K562 (cell line): ENCODE results near the gene EEF1AKMT1. TPM values are rescaled to one million over a fixed set of nuclear protein-coding genes. Genes with fewer than 3 reads are reported as not detected.

ENCODE experiments used
- ATAC-seq: fragments of 200-7000 bp; cut with Tn5 transposase; 3 replicates; pipeline ENCODE4 v1.9.1; 2020; ENCODE audit warnings: moderate library complexity
- BruUV-seq: library from RNA; stranded (reverse); fragments of 400-500 nt; replicated peaks from 2 replicates; lab custom pipeline; 2021; lab: Mats Ljungman, UMichigan
- CTCF ChIA-PET: fragments of 300-600 bp; formaldehyde crosslinking; extraction: SDS; loops from one replicate; lab custom pipeline; 2021; ENCODE audit warnings: low intra/inter-chr PET ratio; lab: Yijun Ruan, JAX
- POLR2A ChIA-PET: fragments of 300-600, 350-650 bp; sonication (Branson Sonifier 250); formaldehyde crosslinking; extraction: SDS; loops from one replicate; lab custom pipeline; 2021; ENCODE audit warnings: antibody characterized with exemption, inconsistent platforms; lab: Yijun Ruan, JAX
- DNase-seq, 4 experiments: peaks; one replicate each; pipeline versions ENCODE4 v3.0.0 to v3.0.0-alpha.2; 2011 to 2018; ENCODE audit warnings: low spot score in 3 of 4, mixed read lengths in 3 of 4; ENCODE audit errors: extremely low read depth in 1 of 4
- FAIRE-seq: peaks from 2 replicates; lab custom pipeline; 2011; peaks lifted over from hg19 to GRCh38; lab: Jason Lieb, UNC
- H2AFZ ChIP-seq: 2 replicates; pipeline ENCODE4 v1.6.0; 2011; ENCODE audit warnings: low read depth, low read length, control low read depth, inconsistent platforms
- H3K27ac ChIP-seq: fragments of 200-600 bp; 3 replicates; pipeline ENCODE4 v1.8.0; 2011; ENCODE audit warnings: low read depth, mild to moderate bottlenecking, control low read depth, inconsistent platforms, low read length, moderate library complexity, mixed read lengths; ENCODE audit errors: extremely low read depth
- H3K27me3 ChIP-seq, 2 experiments: fragments of 300-600 bp in 1 of 2; 2 replicates in 1 of 2; 3 replicates in 1 of 2; pipeline versions ENCODE4 v1.6.0 to v1.8.0; 2011; ENCODE audit warnings: inconsistent platforms in 2 of 2, low read length in 2 of 2, mild to moderate bottlenecking in 1 of 2, mixed read lengths in 1 of 2, moderate library complexity in 1 of 2; ENCODE audit not compliant: control insufficient read depth in 2 of 2, insufficient read depth in 2 of 2
- H3K36me3 ChIP-seq: fragments of 300-600 bp; 3 replicates; pipeline ENCODE4 v1.8.0; 2011; ENCODE audit warnings: mild to moderate bottlenecking, low read length, inconsistent platforms; ENCODE audit not compliant: control insufficient read depth, insufficient read depth
- H3K4me1 ChIP-seq, 2 experiments: fragments of 200-600 bp in 1 of 2; replicated peaks in 1 of 2; 2 replicates in 1 of 2; 3 replicates in 1 of 2; pipeline versions ENCODE4 v1.5.1 to v1.8.0; 2011; ENCODE audit warnings: inconsistent platforms in 2 of 2, low read length in 2 of 2, mild to moderate bottlenecking in 1 of 2, mixed read lengths in 1 of 2, moderate library complexity in 1 of 2; ENCODE audit not compliant: control insufficient read depth in 2 of 2, insufficient read depth in 2 of 2
- H3K4me2 ChIP-seq: 2 replicates; pipeline ENCODE4 v1.6.1; 2011; ENCODE audit warnings: low read length, control low read depth, inconsistent platforms, mixed read lengths; ENCODE audit not compliant: insufficient read depth
- H3K4me3 ChIP-seq: fragments of 200-600 bp; sonication (generic), shearing (Covaris generic); 2 replicates; pipeline ENCODE4 v1.5.1; 2016; ENCODE audit warnings: control low read depth, inconsistent platforms
- H3K79me2 ChIP-seq: fragments of 200-600 bp; 3 replicates; pipeline ENCODE4 v1.8.0; 2011; ENCODE audit warnings: low read length, inconsistent platforms; ENCODE audit not compliant: control insufficient read depth, insufficient read depth
- H3K9ac ChIP-seq, 2 experiments: 2 replicates each; pipeline versions ENCODE4 v1.6.0 to v1.6.1; 2011; ENCODE audit warnings: low read depth in 2 of 2, low read length in 2 of 2, control low read depth in 1 of 2, inconsistent platforms in 1 of 2, mild to moderate bottlenecking in 1 of 2, mixed read lengths in 1 of 2; ENCODE audit not compliant: insufficient read depth in 1 of 2
- H3K9me1 ChIP-seq: one replicate; pipeline ENCODE4 v1.6.0; 2011; ENCODE audit warnings: inconsistent platforms, mild to moderate bottlenecking, low read length, moderate library complexity; ENCODE audit not compliant: control insufficient read depth, insufficient read depth
- H3K9me3 ChIP-seq: replicated peaks from 2 replicates; pipeline ENCODE4 v1.5.1; 2011; ENCODE audit warnings: low read depth, low read length, inconsistent platforms; ENCODE audit not compliant: control insufficient read depth, insufficient read depth
- H4K20me1 ChIP-seq: replicated peaks from 2 replicates; pipeline ENCODE4 v1.6.1; 2011; ENCODE audit warnings: low read length, inconsistent platforms, mixed read lengths; ENCODE audit not compliant: control insufficient read depth, insufficient read depth
- BRF2 ChIP-seq: IDR thresholded peaks from 3 replicates; pipeline ENCODE4 v1.6.1; 2011; ENCODE audit warnings: borderline replicate concordance, mild to moderate bottlenecking; ENCODE audit not compliant: insufficient read length, insufficient read depth
- CBX2 ChIP-seq: fragments of 200-600 bp; sonication (generic); IDR thresholded peaks from one replicate; pipeline ENCODE4 v1.6.1; 2012; ENCODE audit warnings: mild to moderate bottlenecking, low read length, inconsistent platforms; ENCODE audit not compliant: insufficient read depth, poor library complexity, severe bottlenecking
- GATAD2B ChIP-seq: fragments of 450-650 bp; IDR thresholded peaks from 2 replicates; pipeline ENCODE4 v1.6.1; 2017; ENCODE audit warnings: mild to moderate bottlenecking, borderline replicate concordance
- GMEB1 ChIP-seq: fragments of 250-450 bp; sonication (Bioruptor Pico); IDR thresholded peaks from 2 replicates; pipeline ENCODE4 v1.4.0; 2020; ENCODE audit warnings: mild to moderate bottlenecking
- HMG20B ChIP-seq: fragments of 250-450 bp; sonication (Bioruptor Pico); IDR thresholded peaks from 2 replicates; pipeline ENCODE4 v1.5.0; 2021; ENCODE audit warnings: mild to moderate bottlenecking
- SRSF1 ChIP-seq: fragments of 200-400 bp; formaldehyde crosslinking; IDR thresholded peaks from 2 replicates; pipeline ENCODE4 v1.6.1; 2017; ENCODE audit warnings: mild to moderate bottlenecking, low read depth, low read length, moderate library complexity
- STAT5B ChIP-seq: fragments of 250-450 bp; sonication (Bioruptor Pico); IDR thresholded peaks from 2 replicates; pipeline ENCODE4 v1.8.0; 2021; ENCODE audit warnings: mild to moderate bottlenecking, inconsistent platforms
- ZBED1 ChIP-seq: IDR thresholded peaks from 2 replicates; pipeline ENCODE4 v1.6.1; 2014
- ZNF24 ChIP-seq: fragments of 450-650 bp; IDR thresholded peaks from 2 replicates; pipeline ENCODE4 v1.6.1; 2016
- ZNF696 ChIP-seq: fragments of 250-450 bp; sonication (Bioruptor Pico); conservative IDR thresholded peaks from 2 replicates; pipeline ENCODE4 v1.4.0; 2020; ENCODE audit warnings: mild to moderate bottlenecking, moderate library complexity
- ZNF75A ChIP-seq: fragments of 450-650 bp; formaldehyde crosslinking; IDR thresholded peaks from 2 replicates; pipeline ENCODE4 v1.4.0; 2020; ENCODE audit warnings: mild to moderate bottlenecking
- WGBS: fragments of 100-300 bp; shearing (Covaris generic); methylation state at CpG from one replicate; pipeline ENCODE4 v1.1.6; 2016; ENCODE audit warnings: low coverage, mixed read lengths; ENCODE audit not compliant: insufficient coverage; ENCODE audit errors: missing lambda C conversion rate; 5-methylcytosine and 5-hydroxymethylcytosine counted together
- in situ Hi-C: fragments of 300-500 bp; cut with MboI; formaldehyde crosslinking; loops from 4 replicates; pipeline ENCODE4 v1.15.0; 2018; ENCODE audit warnings: inconsistent platforms, mixed read lengths
- intact Hi-C: fragments of 100-400 bp; cut with micrococcal nuclease; formaldehyde crosslinking; loops from 2 replicates; pipeline ENCODE4 v1.14.2; 2022
- polyA plus RNA-seq, 8 experiments: library from polyadenylated mRNA; depleted of rRNA in 4 of 8; stranded (reverse) in 5 of 8; unstranded in 3 of 8; fragments of >200 nt; fragmentation: Nextera tagmentation in 2 of 8; fragmentation: Illumina TruSeq in 1 of 8; extraction: Ambion mirVana in 2 of 8; extraction: Trizol in 1 of 8; gene quantifications; 2 replicates each; pipeline versions ENCODE4 v1.2.1 to v1.2.3, GENCODE V29; 2011 to 2014; ENCODE audit warnings: inconsistent platforms in 1 of 8, missing spikeins in 1 of 8
- total RNA-seq, 7 experiments: library from RNA; depleted of rRNA in 6 of 7; stranded (reverse); fragments of >200 nt in 6 of 7; fragmentation: Illumina TruSeq in 2 of 7; extraction: Trizol in 2 of 7; gene quantifications; 2 replicates each; pipeline versions ENCODE4 v1.2.1 to v1.2.3, GENCODE V29; 2011 to 2021; ENCODE audit warnings: low replicate concordance in 1 of 7
- TF ChIP-seq, protein P1 (sequence below): fragments of 450-650 bp; IDR thresholded peaks from one replicate; pipeline ENCODE4 v1.6.1; 2018; ENCODE audit warnings: mild to moderate bottlenecking, moderate library complexity; ENCODE audit not compliant: partially characterized antibody
- TF ChIP-seq, protein P2 (sequence below): sonication (generic); formaldehyde crosslinking; IDR thresholded peaks from 2 replicates; pipeline ENCODE4 v1.8.1; 2022; ENCODE audit warnings: missing genetic modification reagents

Gene EEF1AKMT1
- total and polyA plus RNA-seq, 9 of the 15 experiments (the other 6 are each of a cell fraction or from before 2014, with no cell fraction given), result 5.3 to 36.3 (median 7.9) TPM

DNA sequence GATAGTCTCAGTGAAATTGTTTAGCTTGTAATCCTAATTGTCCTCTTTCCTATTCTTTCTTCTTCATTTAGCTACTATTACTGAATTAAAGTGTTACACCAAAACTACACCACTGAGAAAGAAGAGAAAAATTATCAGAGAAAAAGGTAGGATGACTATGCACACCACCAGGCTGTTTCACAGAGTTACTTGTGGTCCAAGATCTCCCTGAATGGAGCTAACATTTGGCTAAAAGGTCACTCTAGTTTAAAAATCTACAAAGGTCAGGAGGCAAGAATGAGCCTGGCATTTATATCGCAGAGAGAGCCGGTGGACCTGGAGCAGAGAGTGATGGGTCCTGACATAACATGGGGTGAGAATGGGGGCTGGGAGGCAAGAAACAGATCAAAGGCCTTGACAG, 37.0 kb upstream of the EEF1AKMT1 start (continued):
- TF ChIP-seq, protein P1, sequence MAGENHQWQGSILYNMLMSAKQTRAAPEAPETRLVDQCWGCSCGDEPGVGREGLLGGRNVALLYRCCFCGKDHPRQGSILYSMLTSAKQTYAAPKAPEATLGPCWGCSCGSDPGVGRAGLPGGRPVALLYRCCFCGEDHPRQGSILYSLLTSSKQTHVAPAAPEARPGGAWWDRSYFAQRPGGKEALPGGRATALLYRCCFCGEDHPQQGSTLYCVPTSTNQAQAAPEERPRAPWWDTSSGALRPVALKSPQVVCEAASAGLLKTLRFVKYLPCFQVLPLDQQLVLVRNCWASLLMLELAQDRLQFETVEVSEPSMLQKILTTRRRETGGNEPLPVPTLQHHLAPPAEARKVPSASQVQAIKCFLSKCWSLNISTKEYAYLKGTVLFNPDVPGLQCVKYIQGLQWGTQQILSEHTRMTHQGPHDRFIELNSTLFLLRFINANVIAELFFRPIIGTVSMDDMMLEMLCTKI, result no peak

DNA sequence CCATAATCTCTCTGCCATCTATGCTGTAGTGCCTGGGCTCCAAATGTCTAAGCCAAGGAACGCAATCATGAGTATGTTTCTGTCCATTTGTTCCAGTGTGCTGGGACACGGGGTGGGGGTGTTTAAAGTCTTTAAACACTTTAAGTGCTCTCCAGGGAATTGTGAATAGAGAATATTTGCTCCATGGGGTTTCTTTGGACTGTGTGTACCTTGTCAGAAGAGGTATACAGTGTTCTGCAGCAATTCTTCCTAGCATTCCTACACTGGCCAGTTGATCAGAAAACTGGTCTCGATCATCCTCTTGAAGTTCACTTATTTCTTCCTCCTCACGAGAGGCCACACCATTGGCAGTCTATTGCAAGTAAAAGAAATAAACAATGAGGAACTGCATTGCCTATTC, 35.1 kb upstream of the EEF1AKMT1 start:
- peaks cover 3% of the 10 kb centered on the region; the same call in 1 of the 3 replicates for H3K79me2 ChIP-seq
- BruUV-seq, result no TSS peak
- CTCF ChIA-PET, result no interaction called here
- no peak for TF ChIP-seq GATAD2B
- no peak for TF ChIP-seq STAT5B (CRISPR knock-in tag)
- no peak for TF ChIP-seq HMG20B (CRISPR knock-in tag)
- TF ChIP-seq ZNF24, result no peak
- TF ChIP-seq SRSF1, result no peak
- no peak for TF ChIP-seq ZNF75A
- TF ChIP-seq ZNF696 (CRISPR knock-in tag), result no peak
- TF ChIP-seq, protein P2, sequence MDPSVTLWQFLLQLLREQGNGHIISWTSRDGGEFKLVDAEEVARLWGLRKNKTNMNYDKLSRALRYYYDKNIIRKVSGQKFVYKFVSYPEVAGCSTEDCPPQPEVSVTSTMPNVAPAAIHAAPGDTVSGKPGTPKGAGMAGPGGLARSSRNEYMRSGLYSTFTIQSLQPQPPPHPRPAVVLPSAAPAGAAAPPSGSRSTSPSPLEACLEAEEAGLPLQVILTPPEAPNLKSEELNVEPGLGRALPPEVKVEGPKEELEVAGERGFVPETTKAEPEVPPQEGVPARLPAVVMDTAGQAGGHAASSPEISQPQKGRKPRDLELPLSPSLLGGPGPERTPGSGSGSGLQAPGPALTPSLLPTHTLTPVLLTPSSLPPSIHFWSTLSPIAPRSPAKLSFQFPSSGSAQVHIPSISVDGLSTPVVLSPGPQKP (CRISPR knock-in tag), result no peak
- TF ChIP-seq CBX2, result no peak
- TF ChIP-seq GMEB1 (CRISPR knock-in tag), result no peak
- TF ChIP-seq ZBED1, result no peak
- TF ChIP-seq BRF2, result no peak
- no peak overlapping the region for H3K9ac ChIP-seq
- no peak overlapping the region for H3K4me3 ChIP-seq
- H3K4me2 ChIP-seq, result no peak overlapping the region
- POLR2A ChIA-PET, result interaction anchor here (1.1 kb wide), 1 partner anchor 15 kb away, joined by 3 read pairs; no protein-coding TSS in a partner anchor
- no peaks in the 10 kb centered on the region for H3K9me3 ChIP-seq
- in situ Hi-C loops (no loop called here), intact Hi-C loops (no loop called here)
- no peak overlapping the region for H3K27ac ChIP-seq
- FAIRE-seq (no peak), DNase-seq (no peak), ATAC-seq (no peak)
- no peaks in the 10 kb centered on the region for H3K4me1 ChIP-seq
- peaks cover 58% of the 10 kb centered on the region; the same call in 2 of the 3 replicates for H3K36me3 ChIP-seq
- H4K20me1 ChIP-seq, result no peaks in the 10 kb centered on the region
- H3K27me3 ChIP-seq, result no peaks in the 10 kb centered on the region
- no peaks in the 10 kb centered on the region for H3K9me1 ChIP-seq
- no peak overlapping the region for H2AFZ ChIP-seq
- WGBS, result 95% methylated on average over 4 of the region's 4 CpGs
